Thoracic aorta (tissue), 2 donors: ENCODE data around the gene MAN1C1. TPM values are rescaled to one million over a fixed set of nuclear protein-coding genes. Genes with fewer than 3 reads are reported as not detected.

Source experiments
- ATAC-seq: fragments of 150-250 bp; one replicate; pipeline ENCODE4 v1.8.0; 2017; ENCODE audit warnings: low read depth; ENCODE audit not compliant: insufficient number of reproducible peaks, low FRiP score
- DNase-seq: peaks from one replicate; pipeline ENCODE4 v3.0.0-alpha.2; 2020; ENCODE audit warnings: low spot score
- H3K27ac ChIP-seq, 2 donors: fragments of 200-600 bp; sonication (generic); 1 replicate in 1 of 2; 2 replicates in 1 of 2; pipeline ENCODE4 v1.5.1; 2016; ENCODE audit warnings: mild to moderate bottlenecking in 2 of 2, moderate library complexity in 2 of 2
- H3K27me3 ChIP-seq: fragments of 200-600 bp; sonication (generic); replicated peaks from 2 replicates; pipeline ENCODE4 v1.6.0; 2016; ENCODE audit warnings: mild to moderate bottlenecking; ENCODE audit not compliant: insufficient read depth
- H3K36me3 ChIP-seq: fragments of 200-600 bp; sonication (generic); one replicate; pipeline ENCODE4 v1.5.1; 2016
- H3K4me1 ChIP-seq, 2 donors: fragments of 200-600 bp; sonication (generic); 1 replicate in 1 of 2; 2 replicates in 1 of 2; pipeline versions ENCODE4 v1.5.1 to v1.6.0; 2016; ENCODE audit warnings: low read depth in 2 of 2, mild to moderate bottlenecking in 1 of 2; ENCODE audit not compliant: control insufficient read depth in 1 of 2
- H3K4me3 ChIP-seq: fragments of 200-600 bp; sonication (generic); 2 replicates; pipeline ENCODE4 v1.5.1; 2016; ENCODE audit warnings: mild to moderate bottlenecking
- H3K9me3 ChIP-seq: fragments of 200-600 bp; sonication (generic); 2 replicates; pipeline ENCODE4 v1.5.1; 2016
- total RNA-seq, 2 donors: library from RNA; depleted of rRNA; stranded (reverse); fragments of >200 nt; gene quantifications; one replicate each; pipeline versions ENCODE4 v1.1.0 to v1.2.3, GENCODE V29; 2016
- TF ChIP-seq, protein P1 (sequence below): fragments of 200-600 bp; sonication (generic); IDR thresholded peaks from one replicate; pipeline ENCODE4 v1.5.1; 2019; ENCODE audit warnings: antibody characterized with exemption

The MAN1C1 gene
- total RNA-seq, 2 donors from 2014 or later, result 21.0 to 26.0 TPM

DNA sequence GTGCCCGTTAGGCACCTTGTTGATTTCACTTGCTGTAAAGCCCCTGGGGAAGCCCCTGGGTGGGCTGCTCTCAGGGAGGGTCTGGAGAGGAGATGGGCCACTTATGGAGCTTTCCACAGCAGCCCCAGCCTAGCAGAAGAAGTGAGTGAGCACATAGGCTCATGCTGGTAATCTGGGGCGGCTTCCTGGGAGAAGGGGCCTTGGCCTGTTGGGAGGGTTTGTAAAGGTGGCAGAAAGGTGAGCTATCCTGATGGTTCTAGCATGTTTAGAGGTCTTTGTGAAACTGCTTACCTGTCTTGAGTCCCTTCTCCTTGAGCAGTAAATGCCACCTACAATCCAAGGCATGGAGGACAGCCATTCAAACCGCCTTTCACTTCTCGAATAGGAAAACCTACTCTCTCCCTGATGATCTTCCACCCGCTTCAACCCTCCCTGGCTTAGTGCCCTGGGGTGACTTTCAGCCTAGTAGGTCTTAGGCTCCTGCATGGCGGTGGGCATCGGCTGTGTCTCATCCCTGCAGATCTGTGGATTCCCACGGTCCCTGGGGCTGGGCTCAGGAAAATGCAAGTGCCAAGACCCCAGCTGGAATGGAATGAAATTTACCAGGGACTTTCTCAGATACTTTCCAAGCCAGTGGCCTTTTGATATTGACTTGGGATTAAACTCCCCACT lies 95.8 kb downstream of the MAN1C1 start:
- no peak overlapping the region for H3K4me3 ChIP-seq
- H3K9me3 ChIP-seq, result no peaks in the 10 kb centered on the region
- peaks cover 0 to 9% of the 10 kb centered on the region in 2 donors for H3K4me1 ChIP-seq
- H3K27me3 ChIP-seq, result no peaks in the 10 kb centered on the region
- ATAC-seq (no peak), DNase-seq (no peak)
- H3K27ac ChIP-seq, result no peak overlapping the region
- H3K36me3 ChIP-seq, result no peaks in the 10 kb centered on the region
- TF ChIP-seq, protein P1, sequence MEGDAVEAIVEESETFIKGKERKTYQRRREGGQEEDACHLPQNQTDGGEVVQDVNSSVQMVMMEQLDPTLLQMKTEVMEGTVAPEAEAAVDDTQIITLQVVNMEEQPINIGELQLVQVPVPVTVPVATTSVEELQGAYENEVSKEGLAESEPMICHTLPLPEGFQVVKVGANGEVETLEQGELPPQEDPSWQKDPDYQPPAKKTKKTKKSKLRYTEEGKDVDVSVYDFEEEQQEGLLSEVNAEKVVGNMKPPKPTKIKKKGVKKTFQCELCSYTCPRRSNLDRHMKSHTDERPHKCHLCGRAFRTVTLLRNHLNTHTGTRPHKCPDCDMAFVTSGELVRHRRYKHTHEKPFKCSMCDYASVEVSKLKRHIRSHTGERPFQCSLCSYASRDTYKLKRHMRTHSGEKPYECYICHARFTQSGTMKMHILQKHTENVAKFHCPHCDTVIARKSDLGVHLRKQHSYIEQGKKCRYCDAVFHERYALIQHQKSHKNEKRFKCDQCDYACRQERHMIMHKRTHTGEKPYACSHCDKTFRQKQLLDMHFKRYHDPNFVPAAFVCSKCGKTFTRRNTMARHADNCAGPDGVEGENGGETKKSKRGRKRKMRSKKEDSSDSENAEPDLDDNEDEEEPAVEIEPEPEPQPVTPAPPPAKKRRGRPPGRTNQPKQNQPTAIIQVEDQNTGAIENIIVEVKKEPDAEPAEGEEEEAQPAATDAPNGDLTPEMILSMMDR, result no peak

DNA sequence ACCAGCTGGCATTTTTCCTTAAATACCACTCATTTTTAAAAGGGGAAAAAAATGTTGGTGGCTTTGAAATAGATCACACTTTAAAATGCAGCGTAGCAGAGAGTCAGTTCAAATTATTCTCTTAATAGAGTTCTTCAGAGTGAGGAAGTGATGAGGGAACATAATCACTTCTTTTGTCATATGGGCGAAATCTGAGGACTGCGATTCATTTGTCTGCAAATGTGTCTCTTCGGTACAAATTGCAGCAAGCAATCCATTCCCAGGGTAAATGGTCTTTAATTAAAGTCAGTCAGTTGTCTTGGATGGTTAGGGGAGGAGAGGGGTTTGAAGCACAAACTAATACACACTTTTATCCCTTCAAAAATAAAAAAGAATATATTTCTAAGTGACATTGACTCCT lies 97.4 kb downstream of the MAN1C1 start:
- Histone ChIP-seq H3K4me1 (no peaks in the 10 kb centered on the region), H3K27ac (no peak overlapping the region), H3K4me3 (no peak overlapping the region), H3K9me3 (no peaks in the 10 kb centered on the region), H3K27me3 (no peaks in the 10 kb centered on the region), H3K36me3 (no peaks in the 10 kb centered on the region)
- TF ChIP-seq, protein P1, result no peak
- no peak for DNase-seq
- no peak for ATAC-seq

DNA sequence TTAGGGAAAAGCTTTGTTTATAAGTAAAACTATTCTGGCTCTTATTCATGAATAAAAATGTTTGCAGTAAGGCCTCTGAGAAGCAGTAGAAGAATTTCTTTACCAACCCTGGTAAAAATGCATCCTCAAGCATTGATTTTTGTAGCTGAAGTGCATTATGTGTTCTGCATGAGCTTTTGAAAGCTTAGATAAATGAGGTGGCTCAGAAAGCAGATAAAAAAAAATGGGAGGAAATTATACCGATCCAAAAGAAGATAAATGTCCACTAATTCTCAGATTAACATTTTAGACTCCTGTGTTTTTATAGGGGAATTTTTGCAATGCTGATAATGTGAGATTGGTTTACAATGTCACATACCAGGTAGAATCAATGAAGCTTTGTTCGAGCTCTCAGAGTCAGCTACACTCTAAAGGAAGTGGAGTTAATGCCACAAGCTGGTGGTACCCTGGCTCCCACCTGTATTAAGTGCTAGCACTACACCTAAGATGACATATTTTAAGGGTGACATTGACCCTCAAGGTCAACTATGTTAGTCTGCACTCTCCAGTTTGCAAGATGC lies 97.9 kb downstream of the MAN1C1 start:
- H3K27ac ChIP-seq, result no peak overlapping the region
- no peaks in the 10 kb centered on the region for H3K36me3 ChIP-seq
- no peaks in the 10 kb centered on the region for H3K27me3 ChIP-seq
- no peak overlapping the region for H3K4me3 ChIP-seq
- ATAC-seq (no peak), DNase-seq (no peak)
- no peaks in the 10 kb centered on the region for H3K9me3 ChIP-seq
- H3K4me1 ChIP-seq, result no peaks in the 10 kb centered on the region
- TF ChIP-seq, protein P1, result no peak

GRCh38 chr1:25715888-25716287 lies 99.3 kb downstream of the MAN1C1 start:
- Histone ChIP-seq H3K27me3 (no peaks in the 10 kb centered on the region), H3K4me1 (no peaks in the 10 kb centered on the region), H3K9me3 (no peaks in the 10 kb centered on the region), H3K27ac (no peak overlapping the region), H3K4me3 (no peak overlapping the region), H3K36me3 (no peaks in the 10 kb centered on the region)
- DNase-seq (no peak), ATAC-seq (no peak)
- TF ChIP-seq, protein P1, result no peak

DNA sequence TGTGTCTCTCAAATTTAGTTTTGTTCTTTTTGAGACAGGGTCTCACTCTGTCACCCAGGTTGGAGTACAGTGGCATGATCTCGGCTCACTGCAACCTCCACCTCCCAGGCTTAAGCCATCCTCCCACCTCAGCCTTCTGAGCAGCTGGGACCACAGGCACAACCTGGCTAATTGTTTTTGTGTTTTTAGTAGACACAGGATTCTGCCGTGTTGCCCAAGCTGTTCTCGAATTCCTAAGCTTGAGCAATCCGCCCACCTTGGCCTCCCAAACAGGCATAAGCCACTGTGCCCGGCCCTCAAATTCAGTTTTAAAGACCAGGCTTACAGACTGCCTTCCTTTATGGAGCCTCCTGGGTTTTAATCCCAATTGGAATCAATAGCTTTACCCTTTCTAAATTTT lies 99.7 kb downstream of the MAN1C1 start:
- H3K27me3 ChIP-seq, result no peaks in the 10 kb centered on the region
- no peak for ATAC-seq
- H3K27ac ChIP-seq, result no peak overlapping the region
- no peak for DNase-seq
- TF ChIP-seq, protein P1, result no peak
- H3K4me3 ChIP-seq, result no peak overlapping the region
- H3K36me3 ChIP-seq, result no peaks in the 10 kb centered on the region
- no peaks in the 10 kb centered on the region for H3K9me3 ChIP-seq
- no peaks in the 10 kb centered on the region for H3K4me1 ChIP-seq
